Liver (tissue), 2 donors: ENCODE results near the gene FAM89A.

Experiments used
- CTCF ChIP-seq: fragments of 150-350 bp; IDR thresholded peaks from 2 replicates; pipeline ENCODE4 v1.5.1; 2017; ENCODE audit warnings: improper control_type of control experiment, low read depth, low read length; ENCODE audit not compliant: missing input control
- YY1 ChIP-seq: IDR thresholded peaks from 2 replicates; pipeline ENCODE4 v1.6.1; 2016; ENCODE audit warnings: antibody characterized with exemption, mild to moderate bottlenecking
- TF ChIP-seq, protein P1 (sequence below): IDR thresholded peaks from 2 replicates; pipeline ENCODE4 v1.6.1; 2016; ENCODE audit warnings: antibody characterized with exemption, mild to moderate bottlenecking
- donor health status: healthy.

- TF ChIP-seq, protein P1, sequence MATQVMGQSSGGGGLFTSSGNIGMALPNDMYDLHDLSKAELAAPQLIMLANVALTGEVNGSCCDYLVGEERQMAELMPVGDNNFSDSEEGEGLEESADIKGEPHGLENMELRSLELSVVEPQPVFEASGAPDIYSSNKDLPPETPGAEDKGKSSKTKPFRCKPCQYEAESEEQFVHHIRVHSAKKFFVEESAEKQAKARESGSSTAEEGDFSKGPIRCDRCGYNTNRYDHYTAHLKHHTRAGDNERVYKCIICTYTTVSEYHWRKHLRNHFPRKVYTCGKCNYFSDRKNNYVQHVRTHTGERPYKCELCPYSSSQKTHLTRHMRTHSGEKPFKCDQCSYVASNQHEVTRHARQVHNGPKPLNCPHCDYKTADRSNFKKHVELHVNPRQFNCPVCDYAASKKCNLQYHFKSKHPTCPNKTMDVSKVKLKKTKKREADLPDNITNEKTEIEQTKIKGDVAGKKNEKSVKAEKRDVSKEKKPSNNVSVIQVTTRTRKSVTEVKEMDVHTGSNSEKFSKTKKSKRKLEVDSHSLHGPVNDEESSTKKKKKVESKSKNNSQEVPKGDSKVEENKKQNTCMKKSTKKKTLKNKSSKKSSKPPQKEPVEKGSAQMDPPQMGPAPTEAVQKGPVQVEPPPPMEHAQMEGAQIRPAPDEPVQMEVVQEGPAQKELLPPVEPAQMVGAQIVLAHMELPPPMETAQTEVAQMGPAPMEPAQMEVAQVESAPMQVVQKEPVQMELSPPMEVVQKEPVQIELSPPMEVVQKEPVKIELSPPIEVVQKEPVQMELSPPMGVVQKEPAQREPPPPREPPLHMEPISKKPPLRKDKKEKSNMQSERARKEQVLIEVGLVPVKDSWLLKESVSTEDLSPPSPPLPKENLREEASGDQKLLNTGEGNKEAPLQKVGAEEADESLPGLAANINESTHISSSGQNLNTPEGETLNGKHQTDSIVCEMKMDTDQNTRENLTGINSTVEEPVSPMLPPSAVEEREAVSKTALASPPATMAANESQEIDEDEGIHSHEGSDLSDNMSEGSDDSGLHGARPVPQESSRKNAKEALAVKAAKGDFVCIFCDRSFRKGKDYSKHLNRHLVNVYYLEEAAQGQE = no peak
- TF ChIP-seq CTCF (no peak), YY1 (no peak)
Observed at GRCh38 chr1:230979389-230979716, 60.7 kb downstream of the FAM89A start.
